GM10266 (cell line): ENCODE data around the gene THSD8.

Experiments
- DNase-seq: peaks from one replicate; pipeline ENCODE4 v3.0.0; 2012; ENCODE audit errors: extremely low spot score
- CTCF ChIP-seq: IDR thresholded peaks from 2 replicates; pipeline ENCODE4 v1.5.1; 2012; ENCODE audit warnings: mild to moderate bottlenecking, low read depth; ENCODE audit not compliant: control insufficient read depth, insufficient read depth; ENCODE audit errors: missing control alignments

THSD8 gene

GRCh38 chr19:12837225-12837624 is 35.4 kb downstream of the THSD8 start:
- TF ChIP-seq CTCF: no peak
- DNase-seq: no peak

- peak; percentile 80 for TF ChIP-seq CTCF
- peak; percentile 95 for DNase-seq
Observed at GRCh38 chr19:12838182-12838885, 36.5 kb downstream of the THSD8 start, which contains the start of gene MAST1. Gene MAST1, plus strand, starts transcription at chr19:12838515. Its CDS starts 58 bp downstream, at chr19:12838573.

- TF ChIP-seq CTCF: no peak
- no peak for DNase-seq
Observed at GRCh38 chr19:12838886-12839756, 37.3 kb downstream of the THSD8 start.

GRCh38 chr19:12840091-12841079 is 38.5 kb downstream of the THSD8 start:
- peak; percentile 79 for DNase-seq
- no peak for TF ChIP-seq CTCF

GRCh38 chr19:12841094-12841493 is 39.2 kb downstream of the THSD8 start:
- no peak for DNase-seq

GRCh38 chr19:12842511-12842910 is 40.6 kb downstream of the THSD8 start:
- no peak for DNase-seq
- TF ChIP-seq CTCF: no peak

More at GRCh38 chr19:12841094-12841493, 39.2 kb downstream of the THSD8 start:
- no peak for TF ChIP-seq CTCF
